PFSK-1 (cell line): ENCODE measurements around the gene GTF2A1L.

ENCODE experiments used
- REST ChIP-seq, 2 experiments: IDR thresholded peaks; 2 replicates each; pipeline versions ENCODE4 v1.6.1 to v1.8.0; 2011 to 2012; ENCODE audit warnings: low read depth in 2 of 2, low read length in 2 of 2, control low read depth in 1 of 2, inconsistent platforms in 1 of 2, mild to moderate bottlenecking in 1 of 2, moderate library complexity in 1 of 2; ENCODE audit not compliant: insufficient read depth in 1 of 2
- SIN3A ChIP-seq: IDR thresholded peaks from 2 replicates; pipeline ENCODE4 v1.6.1; 2012; ENCODE audit warnings: mild to moderate bottlenecking, low read length, moderate library complexity, borderline replicate concordance; ENCODE audit not compliant: insufficient read depth
- TAF1 ChIP-seq: IDR thresholded peaks from 2 replicates; pipeline ENCODE4 v1.6.1; 2012; ENCODE audit warnings: low read length, control low read depth, borderline replicate concordance; ENCODE audit not compliant: insufficient read depth

DNA sequence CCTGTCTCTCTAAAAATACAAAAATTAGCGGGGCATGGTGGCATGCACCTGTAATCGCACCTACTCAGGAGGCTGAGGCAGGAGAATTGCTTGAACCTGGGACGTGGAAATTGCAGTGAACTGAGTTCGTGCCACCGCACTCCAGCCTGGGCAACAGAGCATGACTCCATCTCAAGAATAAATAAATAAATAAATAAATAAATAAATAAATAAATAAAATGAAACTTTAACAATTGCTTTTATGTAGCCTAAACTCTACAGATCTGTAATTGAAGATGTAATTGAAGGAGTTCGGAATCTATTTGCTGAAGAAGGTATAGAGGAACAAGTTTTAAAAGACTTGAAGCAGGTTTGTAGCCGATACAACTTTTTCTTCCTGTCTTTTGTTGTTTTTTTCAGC lies 2.9 kb downstream of the GTF2A1L start:
- TF ChIP-seq REST (IDR thresholded peaks at IDR 0.05; ENCODE audit: insufficient read depth in 1 of 2, low read depth in 2 of 2, low read length in 2 of 2) = no peak
- TF ChIP-seq SIN3A = no peak
- no peak for TF ChIP-seq TAF1
